ENCODE measurements around the gene AHRR.

DNA sequence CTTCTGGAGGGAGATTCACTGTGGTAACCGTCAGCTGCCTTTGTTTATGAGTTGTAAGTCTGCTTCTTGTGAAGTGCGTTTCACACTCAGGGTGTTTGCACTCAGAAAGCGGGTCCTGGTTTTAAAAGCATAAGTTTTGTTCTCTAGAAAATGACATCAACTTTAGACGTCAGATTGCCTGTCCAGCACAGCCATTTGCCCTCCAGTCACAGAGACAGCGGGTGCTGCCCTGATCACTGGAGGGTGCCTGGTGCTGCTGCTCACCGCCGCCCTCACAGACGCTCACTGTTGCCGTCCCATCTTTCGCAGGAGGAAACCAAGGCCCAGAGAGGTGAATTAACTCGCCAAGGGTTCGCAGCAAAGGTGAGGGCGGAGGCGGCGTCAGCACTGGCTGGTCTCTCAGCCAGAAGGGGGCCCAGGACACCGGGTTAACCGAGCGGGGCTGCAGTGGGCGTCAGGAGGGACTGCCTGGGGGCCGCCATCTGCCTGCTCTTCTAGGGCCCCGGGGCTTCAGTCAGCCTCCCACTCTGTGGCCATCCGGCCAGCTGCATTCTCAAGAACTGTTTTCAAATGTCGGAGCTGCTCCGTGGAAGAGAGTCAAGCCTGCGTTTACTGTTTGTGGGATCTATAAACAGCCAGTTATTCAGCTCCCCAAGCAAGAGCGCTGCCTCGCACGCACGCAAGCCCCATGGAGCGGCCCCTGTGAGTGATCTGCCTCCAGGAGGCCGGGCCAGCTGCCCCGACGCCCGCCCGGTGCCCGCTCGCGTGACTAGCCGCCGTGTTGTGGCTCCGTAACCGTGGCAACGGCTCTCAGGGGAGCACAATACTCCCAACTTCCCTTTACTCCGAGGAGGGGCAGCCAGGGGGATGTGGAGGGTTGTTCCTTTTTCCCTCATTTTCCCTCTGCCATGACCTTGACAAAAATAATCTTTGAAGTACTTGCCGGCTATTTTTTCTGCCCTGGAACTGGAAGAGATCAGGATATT is 78.1 kb downstream of the AHRR start:
- TF ChIP-seq, protein P1, sequence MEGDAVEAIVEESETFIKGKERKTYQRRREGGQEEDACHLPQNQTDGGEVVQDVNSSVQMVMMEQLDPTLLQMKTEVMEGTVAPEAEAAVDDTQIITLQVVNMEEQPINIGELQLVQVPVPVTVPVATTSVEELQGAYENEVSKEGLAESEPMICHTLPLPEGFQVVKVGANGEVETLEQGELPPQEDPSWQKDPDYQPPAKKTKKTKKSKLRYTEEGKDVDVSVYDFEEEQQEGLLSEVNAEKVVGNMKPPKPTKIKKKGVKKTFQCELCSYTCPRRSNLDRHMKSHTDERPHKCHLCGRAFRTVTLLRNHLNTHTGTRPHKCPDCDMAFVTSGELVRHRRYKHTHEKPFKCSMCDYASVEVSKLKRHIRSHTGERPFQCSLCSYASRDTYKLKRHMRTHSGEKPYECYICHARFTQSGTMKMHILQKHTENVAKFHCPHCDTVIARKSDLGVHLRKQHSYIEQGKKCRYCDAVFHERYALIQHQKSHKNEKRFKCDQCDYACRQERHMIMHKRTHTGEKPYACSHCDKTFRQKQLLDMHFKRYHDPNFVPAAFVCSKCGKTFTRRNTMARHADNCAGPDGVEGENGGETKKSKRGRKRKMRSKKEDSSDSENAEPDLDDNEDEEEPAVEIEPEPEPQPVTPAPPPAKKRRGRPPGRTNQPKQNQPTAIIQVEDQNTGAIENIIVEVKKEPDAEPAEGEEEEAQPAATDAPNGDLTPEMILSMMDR (IDR thresholded peaks at IDR 0.05): no peak
- TF ChIP-seq POLR2A (IDR thresholded peaks at IDR 0.05): no peak
- TF ChIP-seq EP300 (IDR thresholded peaks at IDR 0.05): peak in 1 of 4 donors; percentile 6
- TF ChIP-seq POLR2AphosphoS5 (IDR thresholded peaks at IDR 0.05): peak in 1 of 4 donors; percentile 63

Data from sigmoid colon (tissue), 4 donors.